ENCODE measurements around the gene ZFP37. TPM values are rescaled to one million over a fixed set of nuclear protein-coding genes. Genes with fewer than 3 reads are reported as not detected.
"Not testable (repeated sequence)": the region's sequence is repeated elsewhere in the genome, so short reads cannot be mapped to it uniquely, and the experiment has no call there.

The ZFP37 gene
- total RNA-seq (2014; rRNA removed; shearing (Covaris generic)), result 0.31 and 1.00 TPM in 2 replicates

GRCh38 chr9:113056191-113057106, at the start of gene ZFP37:
ZFP37 (minus strand) TSS chr9:113056724; CDS start chr9:113056688, 36 bp downstream.
- peaks cover 5% of the 10 kb centered on the region; the same call in 1 of the 2 replicates for H3K4me1 ChIP-seq (replicated peaks)
- H3K9me3 ChIP-seq (replicated peaks), result peaks cover 15% of the 10 kb centered on the region
- H3K27me3 ChIP-seq (replicated peaks), result no peaks in the 10 kb centered on the region
- H3K27ac ChIP-seq, result no peak within 1 kb of the TSS
- H3K4me3 ChIP-seq, result peak within 1 kb of the TSS; percentile 55
- H3K36me3 ChIP-seq, result no peaks in the 10 kb centered on the region
- DNase-seq (ENCODE audit: low read depth in 1 of 2, low spot score in 2 of 2), result peak; percentile 76 to 81

GRCh38 chr9:113105345-113105744, 48.8 kb upstream of the ZFP37 start:
- H3K9me3 ChIP-seq (replicated peaks); H3K27me3 ChIP-seq (replicated peaks); DNase-seq (ENCODE audit: low read depth in 1 of 2, low spot score in 2 of 2); H3K4me1 ChIP-seq (replicated peaks); H3K4me3 ChIP-seq; H3K36me3 ChIP-seq; H3K27ac ChIP-seq: not testable (repeated sequence)

GRCh38 chr9:113095561-113095960, 39.0 kb upstream of the ZFP37 start:
- Histone ChIP-seq H3K4me1 (replicated peaks) (no peaks in the 10 kb centered on the region), H3K27ac (no peak overlapping the region), H3K9me3 (replicated peaks) (no peaks in the 10 kb centered on the region), H3K4me3 (no peak overlapping the region), H3K36me3 (no peaks in the 10 kb centered on the region), H3K27me3 (replicated peaks) (0 out of 2 replicates have a peak, but pooled peaks cover 3% of the 10 kb centered on the region)
- DNase-seq (ENCODE audit: low read depth in 1 of 2, low spot score in 2 of 2), result no peak

GRCh38 chr9:113089924-113090323, 33.4 kb upstream of the ZFP37 start:
- not testable (repeated sequence) for H3K36me3 ChIP-seq; H3K4me1 ChIP-seq (replicated peaks); H3K9me3 ChIP-seq (replicated peaks); H3K4me3 ChIP-seq; H3K27me3 ChIP-seq (replicated peaks); DNase-seq (ENCODE audit: low read depth in 1 of 2, low spot score in 2 of 2); H3K27ac ChIP-seq

- not testable (repeated sequence) for DNase-seq (ENCODE audit: low read depth in 1 of 2, low spot score in 2 of 2); H3K9me3 ChIP-seq (replicated peaks); H3K27ac ChIP-seq; H3K4me1 ChIP-seq (replicated peaks); H3K36me3 ChIP-seq; H3K27me3 ChIP-seq (replicated peaks); H3K4me3 ChIP-seq
These were observed 32.6 kb upstream of the ZFP37 start for GRCh38 chr9:113089143-113089505.

GRCh38 chr9:113088456-113089142, 32.1 kb upstream of the ZFP37 start:
- H3K36me3 ChIP-seq; H3K4me1 ChIP-seq (replicated peaks); H3K9me3 ChIP-seq (replicated peaks); H3K4me3 ChIP-seq; H3K27me3 ChIP-seq (replicated peaks); H3K27ac ChIP-seq: not testable (repeated sequence)
- peak in 1 of 2 experiments; percentile 41 for DNase-seq (ENCODE audit: low read depth in 1 of 2, low spot score in 2 of 2)

- not testable (repeated sequence) for H3K36me3 ChIP-seq; H3K4me3 ChIP-seq; H3K27me3 ChIP-seq (replicated peaks); H3K27ac ChIP-seq; H3K4me1 ChIP-seq (replicated peaks); H3K9me3 ChIP-seq (replicated peaks); DNase-seq (ENCODE audit: low read depth in 1 of 2, low spot score in 2 of 2)
These were observed 6.4 kb upstream of the ZFP37 start for GRCh38 chr9:113062932-113063310.

- not testable (repeated sequence) for H3K4me1 ChIP-seq (replicated peaks); H3K9me3 ChIP-seq (replicated peaks)
These were observed 5.9 kb upstream of the ZFP37 start for GRCh38 chr9:113062256-113062931.

GRCh38 chr9:113061072-113061850, 4.7 kb upstream of the ZFP37 start:
- H3K27me3 ChIP-seq (replicated peaks); H3K9me3 ChIP-seq (replicated peaks); H3K4me3 ChIP-seq; H3K27ac ChIP-seq; H3K36me3 ChIP-seq; H3K4me1 ChIP-seq (replicated peaks): not testable (repeated sequence)
- DNase-seq (ENCODE audit: low read depth in 1 of 2, low spot score in 2 of 2), result peak in 1 of 2 experiments; percentile 54

More at GRCh38 chr9:113062256-113062931, 5.9 kb upstream of the ZFP37 start:
- not testable (repeated sequence) for H3K4me3 ChIP-seq; H3K27ac ChIP-seq; DNase-seq (ENCODE audit: low read depth in 1 of 2, low spot score in 2 of 2); H3K27me3 ChIP-seq (replicated peaks); H3K36me3 ChIP-seq

- not testable (repeated sequence) for H3K27me3 ChIP-seq (replicated peaks); H3K4me1 ChIP-seq (replicated peaks); DNase-seq (ENCODE audit: low read depth in 1 of 2, low spot score in 2 of 2); H3K27ac ChIP-seq; H3K4me3 ChIP-seq; H3K36me3 ChIP-seq
- H3K9me3 ChIP-seq (replicated peaks), result peaks cover 15% of the 10 kb centered on the region
These were observed 3.2 kb upstream of the ZFP37 start for GRCh38 chr9:113059581-113060284.

GRCh38 chr9:113057193-113057592, 669 bp upstream of the ZFP37 start:
- Histone ChIP-seq H3K27me3 (replicated peaks) (no peaks in the 10 kb centered on the region), H3K4me1 (replicated peaks) (peaks cover 5% of the 10 kb centered on the region; the same call in 1 of the 2 replicates), H3K9me3 (replicated peaks) (peaks cover 15% of the 10 kb centered on the region), H3K4me3 (peak overlapping the region; percentile 55), H3K36me3 (no peaks in the 10 kb centered on the region), H3K27ac (no peak overlapping the region)
- DNase-seq (ENCODE audit: low read depth in 1 of 2, low spot score in 2 of 2), result no peak

- no peaks in the 10 kb centered on the region for H3K27me3 ChIP-seq (replicated peaks)
- DNase-seq (ENCODE audit: low read depth in 1 of 2, low spot score in 2 of 2), result peak in 1 of 2 experiments; percentile 1
- H3K4me1 ChIP-seq (replicated peaks), result no peaks in the 10 kb centered on the region
- H3K9me3 ChIP-seq (replicated peaks), result peaks cover 53% of the 10 kb centered on the region
- H3K27ac ChIP-seq, result no peak overlapping the region
- no peak overlapping the region for H3K4me3 ChIP-seq
- peaks cover 11% of the 10 kb centered on the region; the same call in 1 of the 2 replicates for H3K36me3 ChIP-seq
These were observed 13.5 kb downstream of the ZFP37 start for GRCh38 chr9:113042884-113043657.

Measured in SJSA1 (cell line).